SH-SY5Y (cell line): ENCODE data around the gene LRRC7.

Experiments used
- GATA2 ChIP-seq: IDR thresholded peaks from 2 replicates; pipeline ENCODE4 v1.6.1; 2011; ENCODE audit warnings: mild to moderate bottlenecking, low read depth, low read length
- GATA3 ChIP-seq: IDR thresholded peaks from 2 replicates; pipeline ENCODE4 v1.6.1; 2011; ENCODE audit warnings: low read depth, mild to moderate bottlenecking, low read length, moderate library complexity

DNA sequence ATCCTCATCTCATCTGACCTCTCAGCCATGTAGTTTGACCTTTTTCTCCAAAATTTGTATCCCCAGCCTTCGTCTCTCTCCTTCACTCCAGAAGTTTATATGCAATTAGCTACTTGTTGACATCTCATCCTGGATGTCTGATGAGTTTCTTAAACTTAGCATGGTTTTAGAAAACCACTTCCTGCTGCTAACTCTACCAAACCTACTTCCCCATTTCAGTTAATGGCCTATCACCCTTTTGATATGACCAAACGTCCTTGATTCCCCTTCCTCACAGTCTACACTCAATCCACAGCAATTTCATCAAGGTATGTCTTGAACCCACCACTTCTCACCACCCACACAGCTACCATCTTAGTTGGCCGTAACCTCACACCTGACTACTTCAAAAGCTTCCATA is 515.8 kb downstream of the LRRC7 start:
- TF ChIP-seq GATA2 = no peak
- TF ChIP-seq GATA3 = no peak
